ENCODE results near the gene SLC37A1.

Gene SLC37A1

DNA sequence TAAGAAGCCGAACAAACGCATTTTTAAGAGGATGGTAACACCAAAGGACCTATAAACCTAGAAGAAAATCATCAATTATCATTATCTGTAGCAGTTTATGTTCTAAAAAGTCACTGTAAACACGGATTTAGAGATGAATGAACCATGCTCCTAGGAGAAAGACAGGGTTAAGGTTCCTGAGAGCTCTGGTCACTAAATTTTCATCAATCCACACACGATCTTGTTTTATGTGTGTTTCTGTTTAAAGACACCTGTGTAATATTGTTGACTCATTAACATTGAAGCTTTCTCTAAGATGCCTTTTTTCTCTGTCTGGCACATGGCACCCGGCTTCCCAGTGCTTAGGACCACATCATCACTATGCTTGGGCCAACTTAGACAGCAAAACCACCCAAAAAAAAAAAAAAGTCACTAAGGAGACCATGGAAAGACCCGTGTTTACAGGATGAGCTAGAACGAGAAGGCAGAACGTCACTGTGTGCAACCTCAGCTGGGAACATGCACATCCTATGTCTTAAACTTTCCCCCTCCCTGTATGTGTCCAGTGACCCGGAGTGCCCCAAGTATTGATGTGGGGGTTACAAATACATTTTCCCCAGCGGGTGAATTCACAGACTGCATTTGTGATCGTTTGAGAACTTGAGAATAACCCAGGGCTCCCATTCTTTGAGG lies 84.0 kb downstream of the SLC37A1 start:
- TF ChIP-seq ZNF610 (tag by site-specific recombination; IDR thresholded peaks at IDR 0.05; ENCODE audit: borderline replicate concordance) (no peak), ZNF555 (tag by site-specific recombination; conservative IDR thresholded peaks at IDR 0.05) (peak; percentile 87), ZBTB8A (tag by site-specific recombination; IDR thresholded peaks at IDR 0.05) (no peak), ZNF791 (tag by site-specific recombination; IDR thresholded peaks at IDR 0.05) (no peak), ZSCAN23 (tag by site-specific recombination; IDR thresholded peaks at IDR 0.05) (no peak), SETDB1 (IDR thresholded peaks at IDR 0.05; ENCODE audit: insufficient read length, low read length) (peak; percentile 56), ZNF211 (tag by site-specific recombination; IDR thresholded peaks at IDR 0.05; ENCODE audit: low read depth) (no peak)
- TF ChIP-seq, protein P1, sequence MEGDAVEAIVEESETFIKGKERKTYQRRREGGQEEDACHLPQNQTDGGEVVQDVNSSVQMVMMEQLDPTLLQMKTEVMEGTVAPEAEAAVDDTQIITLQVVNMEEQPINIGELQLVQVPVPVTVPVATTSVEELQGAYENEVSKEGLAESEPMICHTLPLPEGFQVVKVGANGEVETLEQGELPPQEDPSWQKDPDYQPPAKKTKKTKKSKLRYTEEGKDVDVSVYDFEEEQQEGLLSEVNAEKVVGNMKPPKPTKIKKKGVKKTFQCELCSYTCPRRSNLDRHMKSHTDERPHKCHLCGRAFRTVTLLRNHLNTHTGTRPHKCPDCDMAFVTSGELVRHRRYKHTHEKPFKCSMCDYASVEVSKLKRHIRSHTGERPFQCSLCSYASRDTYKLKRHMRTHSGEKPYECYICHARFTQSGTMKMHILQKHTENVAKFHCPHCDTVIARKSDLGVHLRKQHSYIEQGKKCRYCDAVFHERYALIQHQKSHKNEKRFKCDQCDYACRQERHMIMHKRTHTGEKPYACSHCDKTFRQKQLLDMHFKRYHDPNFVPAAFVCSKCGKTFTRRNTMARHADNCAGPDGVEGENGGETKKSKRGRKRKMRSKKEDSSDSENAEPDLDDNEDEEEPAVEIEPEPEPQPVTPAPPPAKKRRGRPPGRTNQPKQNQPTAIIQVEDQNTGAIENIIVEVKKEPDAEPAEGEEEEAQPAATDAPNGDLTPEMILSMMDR (tag by site-specific recombination; IDR thresholded peaks at IDR 0.05) = no peak
- TF ChIP-seq, protein P2, sequence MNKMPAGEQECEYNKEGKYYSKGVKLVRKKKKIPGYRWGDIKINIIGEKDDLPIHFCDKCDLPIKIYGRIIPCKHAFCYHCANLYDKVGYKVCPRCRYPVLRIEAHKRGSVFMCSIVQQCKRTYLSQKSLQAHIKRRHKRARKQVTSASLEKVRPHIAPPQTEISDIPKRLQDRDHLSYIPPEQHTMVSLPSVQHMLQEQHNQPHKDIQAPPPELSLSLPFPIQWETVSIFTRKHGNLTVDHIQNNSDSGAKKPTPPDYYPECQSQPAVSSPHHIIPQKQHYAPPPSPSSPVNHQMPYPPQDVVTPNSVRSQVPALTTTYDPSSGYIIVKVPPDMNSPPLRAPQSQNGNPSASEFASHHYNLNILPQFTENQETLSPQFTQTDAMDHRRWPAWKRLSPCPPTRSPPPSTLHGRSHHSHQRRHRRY (tag by site-specific recombination; IDR thresholded peaks at IDR 0.05) = no peak
- POLR2A ChIA-PET = no interaction called here
- H3K27ac ChIP-seq (ENCODE audit: extremely low read depth, low read depth, low read length) = no peak overlapping the region
- CTCF ChIA-PET = no interaction called here
- no peaks in the 10 kb centered on the region for H3K36me3 ChIP-seq (ENCODE audit: control insufficient read depth in 2 of 2, insufficient read depth in 1 of 2, low read length in 2 of 2)
- no peaks in the 10 kb centered on the region for H3K4me1 ChIP-seq (ENCODE audit: control insufficient read depth, insufficient read depth, low read length)
- H3K4me3 ChIP-seq (ENCODE audit: low read depth, low read length) = no peak overlapping the region
- no peaks in the 10 kb centered on the region; the same call in 1 of the 2 replicates for H3K9me3 ChIP-seq (ENCODE audit: control insufficient read depth, insufficient read depth, low read depth, low read length)

DNA sequence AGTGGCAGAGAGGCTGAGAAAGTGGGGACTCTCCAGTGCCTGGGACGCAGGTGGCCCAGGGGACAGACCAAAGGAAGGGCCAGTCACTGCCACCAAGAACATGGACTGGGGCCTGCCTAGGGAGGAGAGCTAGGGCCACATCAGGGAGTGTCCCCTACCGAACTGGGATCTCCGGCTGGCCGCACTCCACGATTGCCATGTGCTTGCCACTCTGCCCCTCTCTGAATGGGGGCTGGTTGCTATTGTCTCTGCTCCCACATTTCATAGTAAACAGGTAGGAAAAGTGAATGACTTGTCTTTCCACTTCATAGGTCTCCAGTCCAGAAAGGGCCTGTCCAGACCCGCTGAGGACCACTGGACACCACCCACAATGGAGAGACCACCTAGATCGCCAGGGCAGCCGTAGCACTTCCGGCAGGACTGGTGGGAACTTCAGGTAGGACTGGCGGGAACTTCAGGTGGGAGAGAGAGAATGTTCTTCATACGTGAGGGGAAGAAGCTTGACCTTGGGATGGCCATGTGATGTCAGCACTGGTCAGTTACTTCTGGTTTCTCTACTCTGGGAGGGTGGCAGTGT lies 84.6 kb downstream of the SLC37A1 start:
- ChIA-PET POLR2A (no interaction called here), CTCF (no interaction called here)
- Histone ChIP-seq H3K4me3 (ENCODE audit: low read depth, low read length) (no peak overlapping the region), H3K27ac (ENCODE audit: extremely low read depth, low read depth, low read length) (no peak overlapping the region), H3K4me1 (ENCODE audit: control insufficient read depth, insufficient read depth, low read length) (no peaks in the 10 kb centered on the region), H3K36me3 (ENCODE audit: control insufficient read depth in 2 of 2, insufficient read depth in 1 of 2, low read length in 2 of 2) (no peaks in the 10 kb centered on the region), H3K9me3 (ENCODE audit: control insufficient read depth, insufficient read depth, low read depth, low read length) (no peaks in the 10 kb centered on the region; the same call in 1 of the 2 replicates)
- TF ChIP-seq, protein P3, sequence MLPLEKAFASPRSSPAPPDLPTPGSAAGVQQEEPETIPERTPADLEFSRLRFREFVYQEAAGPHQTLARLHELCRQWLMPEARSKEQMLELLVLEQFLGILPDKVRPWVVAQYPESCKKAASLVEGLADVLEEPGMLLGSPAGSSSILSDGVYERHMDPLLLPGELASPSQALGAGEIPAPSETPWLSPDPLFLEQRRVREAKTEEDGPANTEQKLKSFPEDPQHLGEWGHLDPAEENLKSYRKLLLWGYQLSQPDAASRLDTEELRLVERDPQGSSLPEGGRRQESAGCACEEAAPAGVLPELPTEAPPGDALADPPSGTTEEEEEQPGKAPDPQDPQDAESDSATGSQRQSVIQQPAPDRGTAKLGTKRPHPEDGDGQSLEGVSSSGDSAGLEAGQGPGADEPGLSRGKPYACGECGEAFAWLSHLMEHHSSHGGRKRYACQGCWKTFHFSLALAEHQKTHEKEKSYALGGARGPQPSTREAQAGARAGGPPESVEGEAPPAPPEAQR (tag by site-specific recombination; IDR thresholded peaks at IDR 0.05) = no peak
- TF ChIP-seq GFI1B (tag by site-specific recombination; IDR thresholded peaks at IDR 0.05) (no peak), ZBTB17 (tag by site-specific recombination; IDR thresholded peaks at IDR 0.05) (no peak), ZNF350 (tag by site-specific recombination; IDR thresholded peaks at IDR 0.05) (no peak), ZNF510 (tag by site-specific recombination; IDR thresholded peaks at IDR 0.05; ENCODE audit: insufficient replicate concordance) (no peak), ZNF501 (tag by site-specific recombination; IDR thresholded peaks at IDR 0.05) (no peak), ZNF530 (tag by site-specific recombination; IDR thresholded peaks at IDR 0.05; ENCODE audit: low read depth) (no peak), ZNF548 (tag by site-specific recombination; IDR thresholded peaks at IDR 0.05) (no peak), PRDM1 (tag by site-specific recombination; IDR thresholded peaks at IDR 0.05) (no peak), SALL2 (tag by site-specific recombination; IDR thresholded peaks at IDR 0.05; ENCODE audit: borderline replicate concordance) (no peak), ZNF16 (tag by site-specific recombination; IDR thresholded peaks at IDR 0.05; ENCODE audit: low read depth) (no peak), SCRT2 (tag by site-specific recombination; IDR thresholded peaks at IDR 0.05) (no peak), OSR2 (tag by site-specific recombination; IDR thresholded peaks at IDR 0.05) (no peak), ZNF629 (tag by site-specific recombination; IDR thresholded peaks at IDR 0.05) (no peak), ZNF221 (tag by site-specific recombination; IDR thresholded peaks at IDR 0.05; ENCODE audit: borderline replicate concordance) (no peak), ZNF302 (tag by site-specific recombination; IDR thresholded peaks at IDR 0.05; ENCODE audit: low read depth) (no peak), ZNF768 (tag by site-specific recombination; IDR thresholded peaks at IDR 0.05) (no peak), GLI4 (tag by site-specific recombination; IDR thresholded peaks at IDR 0.05) (no peak)
